H1 (cell line): ENCODE data around the gene CDH7. TPM values are rescaled to one million over a fixed set of nuclear protein-coding genes. Genes with fewer than 3 reads are reported as not detected.

Experiments
- CTCF ChIA-PET: fragments of 300-600 bp; sonication (Branson Sonifier 250); formaldehyde crosslinking; loops from one replicate; lab custom pipeline; 2021; ENCODE audit not compliant: partially characterized antibody; lab: Charles Lee
- POLR2A ChIA-PET: fragments of 300-600 bp; sonication (Branson Sonifier 250); formaldehyde crosslinking; loops from one replicate; lab custom pipeline; 2021; ENCODE audit warnings: inconsistent platforms; ENCODE audit not compliant: partially characterized antibody; lab: Charles Lee
- DNase-seq, 2 experiments: peaks; one replicate each; pipeline versions ENCODE4 v3.0.0 to v3.0.0-alpha.2; 2010 to 2022; ENCODE audit warnings: low spot score in 2 of 2, low read depth in 1 of 2, mixed read lengths in 1 of 2
- FAIRE-seq: peaks from 2 replicates; lab custom pipeline; 2011; peaks lifted over from hg19 to GRCh38; lab: Jason Lieb, UNC
- H2AFZ ChIP-seq: 2 replicates; pipeline ENCODE4 v1.8.1; 2012; ENCODE audit warnings: low read length, inconsistent platforms
- H2AK5ac ChIP-seq: 2 replicates; pipeline ENCODE4 v1.6.1; 2013; ENCODE audit warnings: low read depth, low read length
- H2BK120ac ChIP-seq: replicated peaks from 2 replicates; pipeline ENCODE3; 2013; ENCODE audit warnings: low read depth, low read length, inconsistent platforms
- H2BK12ac ChIP-seq: 2 replicates; pipeline ENCODE4 v1.6.1; 2013; ENCODE audit warnings: low read depth, low read length
- H2BK15ac ChIP-seq: 2 replicates; pipeline ENCODE4 v1.6.1; 2013; ENCODE audit warnings: low read length
- H2BK20ac ChIP-seq: 2 replicates; pipeline ENCODE4 v1.6.1; 2013; ENCODE audit warnings: low read length
- H2BK5ac ChIP-seq: 2 replicates; pipeline ENCODE4 v1.6.1; 2013; ENCODE audit warnings: low read depth, low read length
- H3K14ac ChIP-seq: 2 replicates; pipeline ENCODE4 v1.6.1; 2013; ENCODE audit warnings: inconsistent platforms; ENCODE audit not compliant: insufficient read length
- H3K18ac ChIP-seq: 2 replicates; pipeline ENCODE4 v1.6.1; 2013; ENCODE audit warnings: low read length; ENCODE audit errors: extremely low read depth
- H3K23ac ChIP-seq: 2 replicates; pipeline ENCODE4 v1.6.1; 2013; ENCODE audit warnings: inconsistent platforms; ENCODE audit not compliant: insufficient read length
- H3K23me2 ChIP-seq: 2 replicates; pipeline ENCODE4 v1.6.1; 2013; ENCODE audit warnings: low read depth, low read length
- H3K27ac ChIP-seq: 2 replicates; pipeline ENCODE4 v1.6.1; 2011; ENCODE audit warnings: low read depth, low read length, inconsistent platforms
- H3K27me3 ChIP-seq, 4 experiments: replicated peaks in 1 of 4; 1 replicate in 1 of 4; 2 replicates in 3 of 4; pipeline versions ENCODE4 v1.6.1 to v1.8.1; 2011 to 2013; ENCODE audit warnings: low read length in 3 of 4, mild to moderate bottlenecking in 3 of 4, inconsistent platforms in 2 of 4, mixed read lengths in 2 of 4, moderate library complexity in 1 of 4; ENCODE audit not compliant: control insufficient read depth in 3 of 4, insufficient read depth in 3 of 4; ENCODE audit errors: extremely low read depth in 1 of 4
- H3K36me3 ChIP-seq, 4 experiments: 2 replicates each; pipeline versions ENCODE4 v1.6.1 to v1.8.1; 2011 to 2013; ENCODE audit warnings: mild to moderate bottlenecking in 4 of 4, low read length in 3 of 4, moderate library complexity in 2 of 4, control low read depth in 1 of 4, inconsistent platforms in 1 of 4; ENCODE audit not compliant: insufficient read depth in 4 of 4, control insufficient read depth in 2 of 4
- H3K4ac ChIP-seq: replicated peaks from 2 replicates; pipeline ENCODE3; 2013; ENCODE audit warnings: low read length, low read depth, mixed read lengths, inconsistent platforms; ENCODE audit not compliant: insufficient read length
- H3K4me1 ChIP-seq, 4 experiments: replicated peaks in 1 of 4; 1 replicate in 1 of 4; 2 replicates in 3 of 4; pipeline versions ENCODE4 v1.6.1 to v1.8.1; 2011 to 2013; ENCODE audit warnings: low read length in 3 of 4, inconsistent platforms in 2 of 4, mixed read lengths in 1 of 4; ENCODE audit not compliant: insufficient read depth in 4 of 4, control insufficient read depth in 3 of 4
- H3K4me2 ChIP-seq, 2 experiments: 2 replicates each; pipeline versions ENCODE4 v1.6.1 to v1.8.1; 2011 to 2013; ENCODE audit warnings: low read depth in 2 of 2, low read length in 2 of 2, control low read depth in 1 of 2, inconsistent platforms in 1 of 2, mild to moderate bottlenecking in 1 of 2; ENCODE audit not compliant: insufficient read depth in 1 of 2
- H3K4me3 ChIP-seq, 4 experiments: fragments of 200-600, 300-600 bp in 1 of 4; sonication (generic), shearing (Covaris generic), sonication (Bioruptor Twin) in 1 of 4; 2 replicates each; pipeline versions ENCODE4 v1.5.1 to v1.8.1; 2011 to 2016; ENCODE audit warnings: low read length in 4 of 4, low read depth in 3 of 4, control low read depth in 2 of 4, inconsistent platforms in 2 of 4, mild to moderate bottlenecking in 2 of 4, mixed read lengths in 1 of 4, moderate library complexity in 1 of 4; ENCODE audit not compliant: insufficient read depth in 2 of 4; ENCODE audit errors: extremely low read depth in 1 of 4
- H3K56ac ChIP-seq: replicated peaks from 2 replicates; pipeline ENCODE3; 2013; ENCODE audit warnings: low read depth, mild to moderate bottlenecking, mixed read lengths, low read length, inconsistent platforms; ENCODE audit not compliant: insufficient read length
- H3K79me1 ChIP-seq: 2 replicates; pipeline ENCODE4 v1.6.1; 2013; ENCODE audit warnings: low read depth, low read length, control low read depth
- H3K79me2 ChIP-seq, 2 experiments: 2 replicates each; pipeline versions ENCODE4 v1.6.1 to v1.8.1; 2012 to 2013; ENCODE audit warnings: low read length in 2 of 2, mild to moderate bottlenecking in 2 of 2, inconsistent platforms in 1 of 2; ENCODE audit not compliant: insufficient read depth in 2 of 2, control insufficient read depth in 1 of 2
- H3K9ac ChIP-seq, 4 experiments: replicated peaks in 1 of 4; 1 replicate in 1 of 4; 2 replicates in 3 of 4; pipeline versions ENCODE4 v1.6.1 to v1.8.1; 2011 to 2013; ENCODE audit warnings: low read depth in 3 of 4, low read length in 3 of 4, control low read depth in 2 of 4, mild to moderate bottlenecking in 2 of 4, moderate library complexity in 2 of 4, inconsistent platforms in 1 of 4; ENCODE audit errors: extremely low read depth in 1 of 4
- H3K9me3 ChIP-seq, 2 experiments: 2 replicates each; pipeline versions ENCODE4 v1.6.1 to v1.8.1; 2012 to 2013; ENCODE audit warnings: mild to moderate bottlenecking in 2 of 2, moderate library complexity in 2 of 2, control low read depth in 1 of 2, inconsistent platforms in 1 of 2, low read depth in 1 of 2, low read length in 1 of 2, mixed read lengths in 1 of 2; ENCODE audit not compliant: insufficient read depth in 2 of 2
- H4K20me1 ChIP-seq, 2 experiments: replicated peaks in 1 of 2; 2 replicates each; pipeline versions ENCODE3 to v1.8.1; 2011 to 2013; ENCODE audit warnings: inconsistent platforms in 2 of 2, low read length in 2 of 2, mild to moderate bottlenecking in 1 of 2; ENCODE audit not compliant: insufficient read depth in 2 of 2, control insufficient read depth in 1 of 2
- H4K5ac ChIP-seq: 2 replicates; pipeline ENCODE4 v1.6.1; 2013; ENCODE audit warnings: low read length, low read depth, mixed read lengths, inconsistent platforms; ENCODE audit not compliant: insufficient read length
- H4K8ac ChIP-seq: 2 replicates; pipeline ENCODE4 v1.8.0; 2013; ENCODE audit warnings: mild to moderate bottlenecking, moderate library complexity, low read length, inconsistent platforms; ENCODE audit not compliant: insufficient read depth; ENCODE audit errors: extremely low read depth
- H4K91ac ChIP-seq: replicated peaks from 2 replicates; pipeline ENCODE3; 2013; ENCODE audit warnings: low read length, mixed read lengths, inconsistent platforms; ENCODE audit not compliant: insufficient read length
- E2F6 ChIP-seq: IDR thresholded peaks from 2 replicates; pipeline ENCODE4 v1.6.1; 2012; ENCODE audit warnings: inconsistent platforms
- SP2 ChIP-seq: IDR thresholded peaks from 2 replicates; pipeline ENCODE4 v1.6.1; 2012; ENCODE audit warnings: mild to moderate bottlenecking, low read length, inconsistent platforms
- TAF7 ChIP-seq: optimal IDR thresholded peaks from 2 replicates; pipeline ENCODE3; 2011; ENCODE audit warnings: low read depth, mild to moderate bottlenecking, inconsistent platforms, low read length, moderate library complexity, borderline replicate concordance
- USF2 ChIP-seq: IDR thresholded peaks from 2 replicates; pipeline ENCODE4 v1.6.1; 2011; ENCODE audit warnings: low read length, improper control_type of control experiment
- WGBS, 2 experiments: shearing (Covaris generic) in 1 of 2; methylation state at CpG; one replicate each; pipeline versions ENCODE4 v1.1.6 to v1.1.7; 2013 to 2015; ENCODE audit warnings: low lambda C conversion rate in 2 of 2, mixed read lengths in 2 of 2, inconsistent platforms in 1 of 2, low coverage in 1 of 2, missing lambda C conversion rate in 1 of 2; ENCODE audit not compliant: insufficient replicate concordance in 2 of 2, insufficient coverage in 1 of 2, insufficient read length in 1 of 2; ENCODE audit errors: extremely low coverage in 1 of 2, missing lambda C conversion rate in 1 of 2; 5-methylcytosine and 5-hydroxymethylcytosine counted together
- polyA plus RNA-seq, 7 experiments: library from polyadenylated mRNA; depleted of rRNA in 3 of 7; stranded (reverse) in 5 of 7; unstranded in 2 of 7; fragments of >200 nt in 5 of 7; fragments of 200-250 nt in 2 of 7; gene quantifications; 1 replicate in 5 of 7; 2 replicates in 1 of 7; 4 replicates in 1 of 7; pipeline versions ENCODE4 v1.2.1 to v1.2.3, GENCODE V29; 2011 to 2013; ENCODE audit warnings: missing spikeins in 2 of 7, mixed read lengths in 2 of 7
- total RNA-seq: library from RNA; stranded (reverse); fragmentation: NEBNext Ultra II Directional; extraction: Animal tissue kit (Norgen Biotek cat#: 25700); gene quantifications from 2 replicates; pipeline ENCODE4 v1.2.1, GENCODE V29; 2021

CDH7 gene
- total and polyA plus RNA-seq, 2 of the 8 experiments (the other 6 are each of a cell fraction or from before 2014, with no cell fraction given) = 1.00 to 1.5 TPM

GRCh38 chr18:65869527-65869926 lies 118.7 kb downstream of the CDH7 start:
- no peak overlapping the region for H3K9ac ChIP-seq
- no peak for FAIRE-seq
- POLR2A ChIA-PET = no interaction called here
- H3K9me3 ChIP-seq = no peaks in the 10 kb centered on the region
- H3K79me2 ChIP-seq = no peaks in the 10 kb centered on the region
- H3K79me1 ChIP-seq = no peaks in the 10 kb centered on the region
- H3K27ac ChIP-seq = no peak overlapping the region
- no peak overlapping the region for H2BK5ac ChIP-seq
- 36% methylated on average over 2 of the region's 3 CpGs; no CpG with 5 or more reads in 1 of the 2 experiments for WGBS, 2 experiments
- H3K56ac ChIP-seq = no peak overlapping the region
- H3K27me3 ChIP-seq = no peaks in the 10 kb centered on the region
- no peak overlapping the region for H3K4me2 ChIP-seq
- H4K8ac ChIP-seq = no peak overlapping the region
- no peak overlapping the region for H3K14ac ChIP-seq
- no peak for DNase-seq
- no peaks in the 10 kb centered on the region for H3K23me2 ChIP-seq
- H2AFZ ChIP-seq = no peak overlapping the region
- H2BK20ac ChIP-seq = no peak overlapping the region
- no peaks in the 10 kb centered on the region for H3K4me1 ChIP-seq
- H4K5ac ChIP-seq = no peak overlapping the region
- no peaks in the 10 kb centered on the region for H4K20me1 ChIP-seq
- H2BK15ac ChIP-seq = no peak overlapping the region
- H3K4ac ChIP-seq = no peak overlapping the region
- H2BK120ac ChIP-seq = no peak overlapping the region
- no peak overlapping the region for H2AK5ac ChIP-seq
- no peaks in the 10 kb centered on the region for H3K36me3 ChIP-seq
- H4K91ac ChIP-seq = no peak overlapping the region
- CTCF ChIA-PET = interaction anchor here (1.2 kb wide), 1 partner anchor 15 kb away, joined by 3 read pairs; no protein-coding TSS in a partner anchor
- H3K23ac ChIP-seq = no peak overlapping the region
- H3K18ac ChIP-seq = no peak overlapping the region
- no peak overlapping the region for H2BK12ac ChIP-seq
- no peak overlapping the region for H3K4me3 ChIP-seq
- TF ChIP-seq TAF7 = no peak
- TF ChIP-seq E2F6 = no peak
- no peak for TF ChIP-seq SP2
- TF ChIP-seq USF2 = no peak
